HG02870 (cell line): ENCODE results near the gene PTPN2.
"Not testable (repeated sequence)": the region's sequence is repeated elsewhere in the genome, so short reads cannot be mapped to it uniquely, and the experiment has no call there.

Experiments
- ATAC-seq: cut with Tn5 transposase; IDR thresholded peaks from one replicate; pipeline ENCODE4 v1.9.1; 2021; ENCODE audit warnings: mild to moderate bottlenecking, moderate library complexity; ENCODE audit not compliant: unreplicated experiment

PTPN2 gene

GRCh38 chr18:12895014-12895413 is 11.0 kb upstream of the PTPN2 start:
- no peak for ATAC-seq

DNA sequence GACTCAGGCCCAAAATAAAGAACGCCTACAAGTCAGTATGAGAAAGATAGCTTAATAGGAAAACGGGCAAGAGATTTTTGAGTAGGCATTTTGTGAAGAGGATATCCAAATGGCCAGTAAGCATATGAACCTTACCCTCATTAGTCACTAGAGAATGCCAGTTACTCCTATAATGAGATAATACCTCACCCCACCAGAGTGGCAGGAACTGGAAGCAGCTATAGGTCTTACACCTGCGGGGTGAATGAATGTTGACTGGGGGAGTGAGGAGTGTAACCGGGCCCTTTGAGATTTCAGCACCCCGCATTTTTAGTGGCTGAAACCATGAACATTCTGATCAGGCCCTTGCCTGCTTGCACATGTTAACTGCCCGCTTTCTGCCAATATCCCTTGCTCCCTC is 7.5 kb upstream of the PTPN2 start:
- no peak for ATAC-seq

- no peak for ATAC-seq
Observed at GRCh38 chr18:12890964-12891363, 6.9 kb upstream of the PTPN2 start.

GRCh38 chr18:12886498-12887126 is 2.6 kb upstream of the PTPN2 start:
- no peak for ATAC-seq

GRCh38 chr18:12885500-12885899 is 1.5 kb upstream of the PTPN2 start:
- ATAC-seq, result no peak

- no peak for ATAC-seq
Observed at GRCh38 chr18:12884406-12885323, 628 bp upstream of the PTPN2 start.

- no peak for ATAC-seq
Observed at GRCh38 chr18:12883372-12883683, 709 bp downstream of the PTPN2 start.

DNA sequence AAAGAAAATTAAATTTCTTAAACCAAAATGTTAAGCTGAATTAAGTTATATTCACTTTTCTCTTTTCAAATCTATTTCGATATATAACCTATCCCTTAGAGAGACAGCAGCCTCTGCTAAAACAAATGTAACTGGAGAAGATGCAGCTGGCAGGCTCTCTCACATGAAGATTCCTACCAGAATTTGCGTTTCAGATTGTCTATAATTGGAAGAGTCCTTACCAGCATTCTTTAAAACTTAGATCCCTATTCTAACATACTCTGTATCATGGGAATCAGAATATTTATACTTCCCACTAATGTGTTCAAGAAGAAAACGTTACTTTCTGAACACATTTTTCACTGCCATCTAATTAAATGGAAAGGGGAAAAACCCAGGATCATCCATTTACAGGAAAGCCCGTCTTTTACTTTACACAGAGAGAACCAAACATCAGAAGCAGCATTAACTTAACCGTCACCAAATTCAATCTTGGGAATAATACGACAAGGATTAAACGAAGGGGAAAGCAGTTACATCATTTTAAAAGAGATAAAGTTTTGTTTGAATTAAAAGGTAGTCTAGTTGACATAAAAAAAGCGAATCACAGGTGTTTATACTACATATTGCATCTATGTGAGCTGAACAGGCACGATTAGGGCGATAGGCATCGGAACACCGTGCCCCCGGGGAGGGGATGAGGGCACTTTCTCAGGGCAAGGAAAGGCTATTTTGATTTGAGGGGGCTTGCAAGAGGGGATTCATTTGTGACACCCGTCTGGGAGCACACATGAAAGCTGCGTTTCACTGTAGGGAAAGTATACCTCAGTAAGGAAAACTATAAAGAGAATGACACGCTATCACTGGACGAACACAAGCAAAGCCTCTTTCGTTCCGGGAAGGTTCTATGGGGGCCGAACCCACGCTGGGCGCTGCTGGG is 1.3 kb downstream of the PTPN2 start:
- ATAC-seq, result no peak

DNA sequence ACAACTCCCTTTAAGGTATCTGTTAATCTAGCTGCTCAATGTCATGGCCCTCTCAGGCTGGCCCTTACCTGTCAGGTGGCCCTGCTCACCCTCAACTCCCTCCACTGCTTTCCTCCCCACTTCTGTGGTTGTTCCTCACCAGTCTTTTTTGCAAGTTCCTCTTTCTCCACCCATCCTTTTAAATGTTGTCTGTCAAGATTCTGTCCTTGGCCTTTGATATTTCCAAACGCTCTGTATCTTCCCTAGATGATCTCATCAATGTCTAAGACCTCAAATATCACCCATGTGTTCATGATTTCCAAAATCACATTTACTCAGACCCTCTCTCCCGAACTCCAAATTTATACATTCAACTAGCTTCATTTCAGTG is 3.5 kb downstream of the PTPN2 start:
- no peak for ATAC-seq

DNA sequence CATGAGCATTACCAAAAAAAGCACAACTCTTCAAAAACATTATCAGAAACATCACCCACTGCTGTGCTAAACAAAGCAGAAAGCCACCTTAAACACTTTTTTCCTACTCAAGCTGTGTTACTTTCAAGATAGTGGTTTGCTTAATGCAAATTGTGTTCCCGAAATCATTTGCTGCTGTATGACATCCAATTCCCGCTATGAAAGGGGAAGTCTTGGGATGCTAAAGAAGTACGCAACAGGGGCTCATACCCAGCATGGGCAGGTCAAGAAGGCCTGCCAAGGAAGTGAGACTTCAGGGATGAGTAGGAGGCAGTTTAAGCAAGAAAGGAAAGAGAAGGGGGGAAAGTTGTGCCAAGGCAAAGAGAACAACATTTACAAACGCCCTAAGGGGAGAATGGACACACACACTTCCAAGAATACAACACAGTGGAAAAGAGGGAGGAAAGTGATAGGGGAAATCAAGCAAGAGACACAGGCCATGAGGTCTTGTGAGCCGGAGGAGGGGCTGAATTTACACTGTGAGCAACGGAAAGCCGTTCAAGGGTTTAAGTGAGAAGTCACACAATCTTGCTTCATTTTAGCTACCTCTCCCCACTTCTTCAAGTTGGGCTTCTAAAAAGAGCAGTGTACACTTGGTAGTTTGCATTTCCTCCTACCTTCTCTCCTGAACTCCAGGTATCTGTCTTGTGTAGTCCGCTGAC is 4.0 kb downstream of the PTPN2 start:
- ATAC-seq, result no peak

GRCh38 chr18:12874992-12875391 is 9.0 kb downstream of the PTPN2 start:
- ATAC-seq, result not testable (repeated sequence)

DNA sequence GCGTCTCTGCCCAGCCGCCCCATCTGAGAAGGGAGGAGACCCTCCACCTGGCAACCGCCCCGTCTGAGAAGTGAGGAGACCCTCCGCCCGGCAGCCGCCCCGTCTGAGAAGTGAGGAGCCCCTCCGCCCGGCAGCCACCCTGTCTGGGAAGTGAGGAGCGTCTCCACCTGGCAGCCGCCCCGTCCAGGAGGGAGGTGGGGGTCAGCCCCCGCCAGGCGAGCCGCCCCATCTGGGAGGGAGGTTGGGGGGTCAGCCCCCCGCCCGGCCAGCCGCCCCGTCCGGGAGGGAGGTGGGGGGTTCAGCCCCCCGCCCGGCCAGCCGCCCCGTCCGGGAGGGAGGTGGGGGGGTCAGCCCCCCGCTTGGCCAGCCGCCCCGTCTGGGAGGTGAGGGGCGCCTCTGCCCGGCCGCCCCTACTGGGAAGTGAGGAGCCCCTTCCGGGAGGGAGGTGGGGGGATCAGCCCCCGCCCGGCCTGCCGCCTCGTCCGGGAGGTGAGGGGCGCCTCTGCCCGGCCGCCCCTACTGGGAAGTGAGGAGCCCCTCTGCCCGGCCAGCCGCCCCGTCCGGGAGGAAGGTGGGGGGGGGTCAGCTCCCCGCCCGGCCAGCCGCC is 10.0 kb downstream of the PTPN2 start:
- not testable (repeated sequence) for ATAC-seq

GRCh38 chr18:12872408-12872807 is 11.6 kb downstream of the PTPN2 start:
- ATAC-seq, result no peak

DNA sequence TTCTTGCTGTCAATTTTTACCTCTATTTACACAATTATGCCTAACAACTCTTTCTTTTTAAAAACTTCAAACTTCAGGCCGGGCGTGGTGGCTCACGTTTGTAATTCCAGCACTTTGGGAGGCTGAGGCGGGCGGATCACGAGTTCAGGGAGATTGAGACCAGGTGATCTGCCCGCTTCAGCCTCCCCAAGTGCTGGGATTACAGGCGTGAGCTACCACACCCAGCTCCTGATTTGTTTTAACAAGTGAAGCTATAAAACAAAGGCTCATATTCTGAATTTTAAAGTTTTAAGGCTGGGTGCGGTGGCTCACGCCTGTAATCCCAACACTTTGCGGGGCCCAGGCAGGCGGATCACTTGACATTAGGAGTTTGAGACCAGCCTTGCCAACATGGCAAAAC is 15.5 kb downstream of the PTPN2 start:
- no peak for ATAC-seq

GRCh38 chr18:12867441-12868123 is 16.5 kb downstream of the PTPN2 start:
- ATAC-seq, result peak; percentile 81

- ATAC-seq, result no peak
Observed at GRCh38 chr18:12863687-12864216, 20.3 kb downstream of the PTPN2 start.

- ATAC-seq, result no peak
Observed at GRCh38 chr18:12862874-12863482, 21.1 kb downstream of the PTPN2 start.

DNA sequence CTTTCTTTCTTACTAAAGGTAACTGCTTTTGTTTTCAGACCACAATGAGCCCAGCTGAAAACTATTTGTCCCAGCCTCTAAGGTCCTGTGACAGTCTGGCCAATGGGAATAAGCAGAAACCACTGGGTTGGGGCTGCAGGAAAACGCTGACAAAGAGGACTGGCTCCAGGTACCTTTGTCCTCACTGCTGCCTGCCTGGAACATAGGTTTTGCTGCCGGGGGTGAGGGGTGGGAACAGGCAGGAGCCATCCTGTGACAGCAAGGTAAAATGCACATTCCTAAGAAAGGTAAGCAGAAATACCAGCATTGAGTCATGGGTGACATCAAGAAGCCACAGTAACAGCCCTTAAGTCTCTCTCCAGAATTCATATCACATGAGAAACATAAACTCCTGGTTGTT is 21.6 kb downstream of the PTPN2 start:
- no peak for ATAC-seq

- ATAC-seq, result no peak
Observed at GRCh38 chr18:12861637-12862036, 22.4 kb downstream of the PTPN2 start.
